Neural progenitor cell (in vitro differentiated cells): ENCODE data around the gene SEZ6L.

Source experiments
- EZH2 ChIP-seq: fragments of 200-600 bp; sonication (generic); IDR thresholded peaks from 2 replicates; pipeline ENCODE4 v1.6.1; 2017; ENCODE audit warnings: antibody characterized with exemption, mild to moderate bottlenecking, moderate library complexity
- TF ChIP-seq, protein P1 (sequence below): fragments of 200-600 bp; sonication (generic); IDR thresholded peaks from 2 replicates; pipeline ENCODE4 v1.5.1; 2017; ENCODE audit warnings: antibody characterized with exemption, mild to moderate bottlenecking

- TF ChIP-seq EZH2, result no peak
- TF ChIP-seq, protein P1, sequence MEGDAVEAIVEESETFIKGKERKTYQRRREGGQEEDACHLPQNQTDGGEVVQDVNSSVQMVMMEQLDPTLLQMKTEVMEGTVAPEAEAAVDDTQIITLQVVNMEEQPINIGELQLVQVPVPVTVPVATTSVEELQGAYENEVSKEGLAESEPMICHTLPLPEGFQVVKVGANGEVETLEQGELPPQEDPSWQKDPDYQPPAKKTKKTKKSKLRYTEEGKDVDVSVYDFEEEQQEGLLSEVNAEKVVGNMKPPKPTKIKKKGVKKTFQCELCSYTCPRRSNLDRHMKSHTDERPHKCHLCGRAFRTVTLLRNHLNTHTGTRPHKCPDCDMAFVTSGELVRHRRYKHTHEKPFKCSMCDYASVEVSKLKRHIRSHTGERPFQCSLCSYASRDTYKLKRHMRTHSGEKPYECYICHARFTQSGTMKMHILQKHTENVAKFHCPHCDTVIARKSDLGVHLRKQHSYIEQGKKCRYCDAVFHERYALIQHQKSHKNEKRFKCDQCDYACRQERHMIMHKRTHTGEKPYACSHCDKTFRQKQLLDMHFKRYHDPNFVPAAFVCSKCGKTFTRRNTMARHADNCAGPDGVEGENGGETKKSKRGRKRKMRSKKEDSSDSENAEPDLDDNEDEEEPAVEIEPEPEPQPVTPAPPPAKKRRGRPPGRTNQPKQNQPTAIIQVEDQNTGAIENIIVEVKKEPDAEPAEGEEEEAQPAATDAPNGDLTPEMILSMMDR, result no peak
Measured at GRCh38 chr22:26197425-26197824, 28.2 kb downstream of the SEZ6L start.
